H1 (cell line): ENCODE measurements around the gene CCDC169. TPM values are rescaled to one million over a fixed set of nuclear protein-coding genes. Genes with fewer than 3 reads are reported as not detected.
A peak's percentile ranks its signal among the peaks of the same experiment; 100 is the strongest.

Experiments
- ASH2L ChIP-seq: fragments of 200-600, 300-600 bp; sonication (generic); IDR thresholded peaks from one replicate; pipeline ENCODE4 v1.7.1; 2017; ENCODE audit warnings: low read length
- BACH1 ChIP-seq: IDR thresholded peaks from 2 replicates; pipeline ENCODE4 v1.6.1; 2012; ENCODE audit warnings: low read length, improper control_type of control experiment
- BRCA1 ChIP-seq: IDR thresholded peaks from 2 replicates; pipeline ENCODE4 v1.6.1; 2012; ENCODE audit warnings: low read depth, low read length, improper control_type of control experiment
- CBX5 ChIP-seq: fragments of 300-800, 300-1000 bp; sonication (generic); IDR thresholded peaks from 2 replicates; pipeline ENCODE4 v1.7.1; 2016; ENCODE audit warnings: antibody characterized with exemption, low read length, low read depth
- CEBPB ChIP-seq: IDR thresholded peaks from 2 replicates; pipeline ENCODE4 v1.6.1; 2012; ENCODE audit warnings: low read depth, low read length
- CTCF ChIP-seq, 3 experiments: IDR thresholded peaks; 1 replicate in 2 of 3; 2 replicates in 1 of 3; pipeline versions ENCODE4 v1.5.1 to v1.6.1; 2011; ENCODE audit warnings: low read length in 3 of 3, mild to moderate bottlenecking in 3 of 3, inconsistent platforms in 2 of 3, low read depth in 1 of 3, moderate library complexity in 1 of 3; ENCODE audit not compliant: insufficient read depth in 1 of 3; ENCODE audit errors: control extremely low read depth in 1 of 3
- EP300 ChIP-seq, 2 experiments: IDR thresholded peaks; 1 replicate in 1 of 2; 2 replicates in 1 of 2; pipeline ENCODE4 v1.6.1; 2011 to 2012; ENCODE audit warnings: low read depth in 2 of 2, low read length in 2 of 2, mild to moderate bottlenecking in 2 of 2, borderline replicate concordance in 1 of 2, inconsistent platforms in 1 of 2, moderate library complexity in 1 of 2
- KDM4A ChIP-seq: IDR thresholded peaks from one replicate; pipeline ENCODE4 v1.7.1; 2012; ENCODE audit warnings: low read depth, mild to moderate bottlenecking, moderate library complexity, low read length, inconsistent platforms; ENCODE audit not compliant: severe bottlenecking
- KDM5A ChIP-seq: fragments of 200-600 bp; IDR thresholded peaks from 2 replicates; pipeline ENCODE4 v1.7.1; 2012; ENCODE audit warnings: mild to moderate bottlenecking, low read length, inconsistent platforms, mixed read lengths
- NANOG ChIP-seq: IDR thresholded peaks from 2 replicates; pipeline ENCODE4 v1.6.1; 2011; ENCODE audit warnings: low read length, low read depth, mild to moderate bottlenecking, inconsistent platforms; ENCODE audit not compliant: insufficient read depth, poor library complexity, severe bottlenecking
- NRF1 ChIP-seq: IDR thresholded peaks from 2 replicates; pipeline ENCODE4 v1.6.1; 2011; ENCODE audit warnings: mild to moderate bottlenecking, low read depth, low read length, improper control_type of control experiment
- PHF8 ChIP-seq: fragments of 200-600 bp; sonication (generic); conservative IDR thresholded peaks from 2 replicates; pipeline ENCODE4 v1.7.1; 2012; ENCODE audit warnings: low read depth, mild to moderate bottlenecking, inconsistent platforms, low read length, moderate library complexity
- POLR2A ChIP-seq, 2 experiments: IDR thresholded peaks; 1 replicate in 1 of 2; 2 replicates in 1 of 2; pipeline ENCODE4 v1.6.1; 2011; ENCODE audit warnings: low read depth in 2 of 2, low read length in 2 of 2, mild to moderate bottlenecking in 2 of 2; ENCODE audit errors: control extremely low read depth in 1 of 2
- POLR2AphosphoS5 ChIP-seq: IDR thresholded peaks from 2 replicates; pipeline ENCODE4 v1.6.1; 2011; ENCODE audit warnings: low read depth, low read length
- RNF2 ChIP-seq: fragments of 200-900, 300-1000 bp; sonication (generic); IDR thresholded peaks from 2 replicates; pipeline ENCODE4 v1.7.1; 2016; ENCODE audit warnings: borderline replicate concordance, low read depth, mild to moderate bottlenecking, antibody characterized with exemption, low read length; ENCODE audit not compliant: poor library complexity, severe bottlenecking; ENCODE audit errors: missing control alignments
- RXRA ChIP-seq: IDR thresholded peaks from 2 replicates; pipeline ENCODE4 v1.6.1; 2011; ENCODE audit warnings: low read depth, mild to moderate bottlenecking, low read length, moderate library complexity; ENCODE audit not compliant: insufficient read depth
- SAP30 ChIP-seq: fragments of 300-600 bp; sonication (generic); IDR thresholded peaks from 2 replicates; pipeline ENCODE4 v1.7.1; 2012; ENCODE audit warnings: low read length, moderate library complexity, mild to moderate bottlenecking, inconsistent platforms; ENCODE audit not compliant: insufficient read depth, insufficient replicate concordance
- SIRT6 ChIP-seq: IDR thresholded peaks from one replicate; pipeline ENCODE4 v1.7.1; 2012; ENCODE audit warnings: low read length, inconsistent platforms
- SUZ12 ChIP-seq: fragments of 200-600 bp; sonication (generic); IDR thresholded peaks from 2 replicates; pipeline ENCODE4 v1.6.1; 2012; ENCODE audit warnings: mild to moderate bottlenecking, inconsistent platforms, low read length, moderate library complexity, mixed read lengths
- TAF1 ChIP-seq: IDR thresholded peaks from 2 replicates; pipeline ENCODE4 v1.6.1; 2011; ENCODE audit warnings: mild to moderate bottlenecking, low read depth, low read length
- TEAD4 ChIP-seq: IDR thresholded peaks from 2 replicates; pipeline ENCODE4 v1.6.1; 2012; ENCODE audit warnings: low read depth, low read length, inconsistent platforms, mixed read lengths
- YY1 ChIP-seq: IDR thresholded peaks from 2 replicates; pipeline ENCODE4 v1.6.1; 2011; ENCODE audit warnings: low read depth, mild to moderate bottlenecking, low read length
- polyA plus RNA-seq, 7 experiments: library from polyadenylated mRNA; depleted of rRNA in 3 of 7; stranded (reverse) in 5 of 7; unstranded in 2 of 7; fragments of >200 nt in 5 of 7; fragments of 200-250 nt in 2 of 7; gene quantifications; 1 replicate in 5 of 7; 2 replicates in 1 of 7; 4 replicates in 1 of 7; pipeline versions ENCODE4 v1.2.1 to v1.2.3, GENCODE V29; 2011 to 2013; ENCODE audit warnings: missing spikeins in 2 of 7, mixed read lengths in 2 of 7
- total RNA-seq: library from RNA; stranded (reverse); fragmentation: NEBNext Ultra II Directional; extraction: Animal tissue kit (Norgen Biotek cat#: 25700); gene quantifications from 2 replicates; pipeline ENCODE4 v1.2.1, GENCODE V29; 2021

The CCDC169 gene
- total and polyA plus RNA-seq, 2 of the 8 experiments (the other 6 are each of a cell fraction or from before 2014, with no cell fraction given): 7.2 to 44.0 TPM

- TF ChIP-seq RXRA: no peak
- TF ChIP-seq KDM5A: no peak
- no peak for TF ChIP-seq YY1
- TF ChIP-seq ASH2L: peak; percentile 40
- peak; percentile 63 for TF ChIP-seq PHF8
- TF ChIP-seq RNF2: no peak
- TF ChIP-seq BACH1: peak; percentile 90
- no peak for TF ChIP-seq SAP30
- TF ChIP-seq POLR2A (IDR thresholded peaks at IDR 0.05; ENCODE audit: control extremely low read depth in 1 of 2, low read depth in 2 of 2, low read length in 2 of 2): peak in 1 of 2 experiments; percentile 85; a peak in 2 of 3 replicates
- TF ChIP-seq NRF1: no peak
- TF ChIP-seq CTCF (IDR thresholded peaks at IDR 0.05; ENCODE audit: control extremely low read depth in 1 of 3, insufficient read depth in 1 of 3, low read depth in 1 of 3, low read length in 3 of 3): no peak
- TF ChIP-seq EP300 (IDR thresholded peaks at IDR 0.05; ENCODE audit: borderline replicate concordance in 1 of 2, low read depth in 2 of 2, low read length in 2 of 2): no peak
- 0 out of 2 replicates have a peak, but pooled peaks have one; percentile 27 for TF ChIP-seq CEBPB
- TF ChIP-seq TEAD4: peak; percentile 85
- TF ChIP-seq TAF1: peak; percentile 71
- no peak for TF ChIP-seq BRCA1
- TF ChIP-seq KDM4A: no peak
- TF ChIP-seq NANOG: no peak
- TF ChIP-seq SIRT6: no peak
- no peak for TF ChIP-seq SUZ12
- 0 out of 2 replicates have a peak, but pooled peaks have one; percentile 55 for TF ChIP-seq POLR2AphosphoS5
- no peak for TF ChIP-seq CBX5
Observed at GRCh38 chr13:36345438-36346221, 48.0 kb upstream of the CCDC169 start (continued).
